Erythroblast (primary cell): ENCODE data around the gene AGPAT4.

Experiments
- DNase-seq, 2 experiments: peaks; one replicate each; lab custom pipeline; 2025; lab: John Stamatoyannopoulos, UW
- GATA1 ChIP-seq: IDR thresholded peaks from 2 replicates; pipeline ENCODE4 v1.6.1; 2011; ENCODE audit warnings: low read depth, mild to moderate bottlenecking, control low read depth, low read length, moderate library complexity
- POLR2A ChIP-seq: IDR thresholded peaks from 2 replicates; pipeline ENCODE4 v1.6.1; 2011; ENCODE audit warnings: mild to moderate bottlenecking, low read length

Gene AGPAT4

DNA sequence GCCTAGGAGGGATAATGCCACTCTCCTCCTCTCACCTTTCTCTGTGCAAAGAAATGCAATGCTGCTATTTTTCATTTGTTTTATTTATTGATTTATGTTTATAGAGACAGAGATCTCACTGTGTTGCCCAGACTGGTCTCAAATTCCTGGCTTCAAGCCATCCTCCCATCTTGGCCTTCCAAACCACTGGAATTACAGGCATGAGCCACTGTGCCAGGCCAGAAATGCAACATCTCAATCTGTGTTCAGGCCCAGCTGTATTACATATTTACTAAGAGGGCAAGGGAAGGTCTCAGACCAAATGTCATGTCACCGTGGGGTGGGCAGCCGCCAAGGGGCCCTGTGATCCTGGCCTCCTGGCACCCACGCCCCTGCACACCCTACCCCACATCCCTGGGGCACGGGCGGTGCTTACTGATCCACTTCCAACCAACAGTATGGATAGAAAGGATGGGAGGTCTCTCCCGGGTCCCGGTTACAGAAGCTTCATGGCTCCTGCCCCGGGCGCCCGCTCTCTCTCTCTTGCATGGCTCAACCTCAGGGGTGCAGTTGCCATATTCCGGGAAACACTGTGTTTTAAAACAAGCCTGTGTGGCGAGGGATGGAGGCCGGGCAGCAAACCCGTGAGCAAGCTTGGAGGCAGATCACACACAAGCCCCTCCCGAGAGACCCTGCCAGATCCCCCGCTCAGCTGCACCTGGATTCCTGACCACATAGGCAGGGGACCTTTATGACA is 111.8 kb downstream of the AGPAT4 start:
- no peak for DNase-seq
- TF ChIP-seq GATA1, result no peak
- TF ChIP-seq POLR2A, result no peak

- DNase-seq, result no peak
- TF ChIP-seq GATA1, result no peak
- TF ChIP-seq POLR2A, result no peak
Measured at GRCh38 chr6:161161121-161161520, 112.7 kb downstream of the AGPAT4 start.

DNA sequence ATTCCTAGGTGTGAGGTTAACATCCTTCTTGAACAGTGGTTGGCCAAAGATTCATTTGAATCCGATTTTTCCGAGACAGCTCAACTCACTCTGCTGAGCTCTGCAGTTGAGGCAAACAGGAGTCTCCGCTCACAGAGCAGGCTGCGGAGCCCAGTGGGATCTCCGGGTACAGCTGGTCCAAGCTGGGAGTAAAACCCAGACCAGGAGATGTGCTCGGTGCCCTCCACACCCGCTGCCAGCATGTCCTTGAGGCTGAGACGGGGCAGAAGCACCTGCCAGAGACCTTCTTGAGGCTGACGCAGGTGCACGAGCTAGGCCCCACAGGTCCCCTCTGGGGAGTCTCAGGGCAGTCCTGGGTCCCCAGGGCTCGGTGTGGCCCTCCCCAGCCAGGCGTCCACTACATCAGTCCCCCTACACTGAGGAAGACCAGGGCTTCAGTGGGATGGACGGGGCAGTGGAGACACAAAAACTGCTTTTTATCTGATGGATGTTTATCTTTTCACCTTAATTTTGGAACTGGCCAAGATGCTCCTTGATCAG is 119.0 kb downstream of the AGPAT4 start:
- TF ChIP-seq POLR2A (no peak), GATA1 (no peak)
- no peak for DNase-seq

GRCh38 chr6:161153725-161154124 is 120.1 kb downstream of the AGPAT4 start:
- TF ChIP-seq GATA1 (no peak), POLR2A (no peak)
- DNase-seq, result no peak

DNA sequence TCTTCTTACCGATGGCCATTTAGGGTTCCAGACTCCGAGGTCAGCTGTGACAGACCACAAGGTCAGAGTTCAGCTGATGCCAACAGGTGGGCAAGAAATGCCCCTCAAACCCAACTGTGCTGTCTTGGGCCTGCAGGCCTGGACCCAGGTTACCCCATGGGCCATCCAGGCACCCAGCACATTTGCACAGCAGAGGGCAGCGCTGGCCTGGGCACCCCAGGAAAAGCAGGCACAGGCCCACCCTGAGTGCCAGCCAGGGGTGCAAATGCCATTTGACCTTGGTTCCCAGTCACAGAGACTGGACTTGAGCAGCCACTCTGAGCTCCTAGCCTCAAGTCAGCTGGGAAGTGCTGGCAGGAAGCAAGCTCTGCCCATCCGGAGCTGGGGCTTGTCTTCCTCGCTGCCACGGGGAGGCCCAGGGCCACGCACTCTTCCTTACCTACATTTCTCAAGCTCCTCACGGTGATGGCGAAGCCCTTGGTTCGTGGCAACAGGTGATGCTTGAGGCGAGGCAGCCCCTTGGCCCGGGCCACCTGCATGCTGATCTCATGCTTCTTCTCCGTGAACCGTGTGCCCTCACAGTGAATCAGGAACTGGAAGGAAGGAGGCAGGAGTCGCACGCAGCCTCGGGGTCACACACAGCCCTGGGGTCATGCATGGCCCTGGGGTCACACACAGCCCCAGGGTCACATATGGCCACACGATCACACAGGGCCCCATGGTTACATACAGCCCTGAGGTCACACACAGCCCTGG is 120.8 kb downstream of the AGPAT4 start:
- TF ChIP-seq POLR2A (no peak), GATA1 (no peak)
- DNase-seq, result peak; percentile 9 to 29

GRCh38 chr6:161152527-161152862 is 121.4 kb downstream of the AGPAT4 start:
- no peak for DNase-seq
- TF ChIP-seq GATA1, result no peak
- no peak for TF ChIP-seq POLR2A

- no peak for DNase-seq
- TF ChIP-seq POLR2A (no peak), GATA1 (no peak)
Measured at GRCh38 chr6:161151660-161152526, 122.0 kb downstream of the AGPAT4 start.

DNA sequence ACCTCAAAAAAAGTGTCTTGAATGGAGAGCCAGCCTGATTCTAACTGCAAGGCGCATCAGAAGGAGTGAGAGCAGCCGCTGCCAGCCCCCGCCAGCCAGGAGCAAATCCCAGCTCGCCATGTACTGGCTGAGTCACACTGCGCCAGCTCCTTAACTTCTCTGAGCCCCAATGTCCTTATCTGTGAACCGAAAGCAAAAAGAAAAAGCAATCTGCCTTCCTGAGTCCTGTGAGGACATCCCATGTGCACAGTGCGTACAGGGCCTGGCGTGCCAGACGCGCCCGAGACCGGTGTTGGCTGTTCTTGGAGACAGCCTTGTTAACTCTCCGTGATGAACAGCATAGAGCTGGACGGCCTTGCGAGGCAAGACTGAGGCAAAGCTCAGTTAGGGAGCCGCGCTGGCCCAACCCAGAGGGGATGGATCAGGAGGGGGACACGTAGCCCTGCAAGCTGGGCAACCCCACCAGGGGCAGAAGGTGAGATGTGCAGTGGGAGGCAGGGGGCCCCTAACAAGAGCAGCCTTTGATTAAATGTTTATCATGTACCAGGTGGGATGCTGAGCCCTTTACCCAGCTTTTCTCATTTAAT is 122.7 kb downstream of the AGPAT4 start:
- DNase-seq, result no peak
- TF ChIP-seq GATA1, result no peak

DNA sequence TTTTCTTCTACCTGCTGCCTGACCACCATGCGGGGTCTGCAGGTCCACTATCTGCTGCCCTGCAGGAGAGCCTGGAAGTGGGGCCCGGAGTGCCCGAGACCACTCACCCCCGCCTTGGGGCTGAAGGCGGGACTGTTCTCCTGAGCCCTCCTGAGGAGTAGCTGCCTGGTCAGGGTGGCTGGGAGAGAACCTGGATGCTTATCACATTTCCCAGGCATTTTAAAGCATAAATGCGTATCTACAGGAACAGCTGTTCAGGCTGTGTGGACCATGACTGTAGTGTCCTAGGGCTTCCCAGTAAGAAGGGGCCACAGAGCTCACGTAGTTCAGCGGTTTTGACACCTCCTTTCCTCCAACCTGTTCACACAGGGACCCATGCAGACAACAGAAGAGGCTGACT is 123.3 kb downstream of the AGPAT4 start:
- no peak for DNase-seq
- TF ChIP-seq GATA1 (no peak), POLR2A (no peak)

DNA sequence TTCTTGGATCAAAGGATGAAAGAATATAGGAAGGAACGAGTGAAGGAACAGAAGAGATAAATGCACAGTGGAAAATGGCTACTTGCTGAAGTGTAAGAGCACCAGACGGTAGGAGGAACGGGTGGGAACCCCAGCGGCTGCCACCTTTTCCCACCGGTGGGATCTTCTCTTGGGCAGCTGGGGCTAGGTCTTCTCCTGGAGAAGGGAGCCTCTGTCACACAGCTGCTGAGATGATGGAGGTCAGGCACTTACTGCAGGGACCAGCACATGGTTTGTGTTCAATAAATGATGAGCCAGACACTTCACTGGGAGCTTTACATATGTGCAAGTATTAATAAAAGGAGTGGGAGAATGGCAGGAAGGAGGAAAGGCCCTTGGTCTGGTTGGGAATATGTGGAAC is 123.7 kb downstream of the AGPAT4 start:
- TF ChIP-seq GATA1, result no peak
- no peak for TF ChIP-seq POLR2A
- no peak for DNase-seq

GRCh38 chr6:161143663-161144430 is 130.0 kb downstream of the AGPAT4 start:
- DNase-seq, result no peak
- no peak for TF ChIP-seq POLR2A
- TF ChIP-seq GATA1, result no peak

DNA sequence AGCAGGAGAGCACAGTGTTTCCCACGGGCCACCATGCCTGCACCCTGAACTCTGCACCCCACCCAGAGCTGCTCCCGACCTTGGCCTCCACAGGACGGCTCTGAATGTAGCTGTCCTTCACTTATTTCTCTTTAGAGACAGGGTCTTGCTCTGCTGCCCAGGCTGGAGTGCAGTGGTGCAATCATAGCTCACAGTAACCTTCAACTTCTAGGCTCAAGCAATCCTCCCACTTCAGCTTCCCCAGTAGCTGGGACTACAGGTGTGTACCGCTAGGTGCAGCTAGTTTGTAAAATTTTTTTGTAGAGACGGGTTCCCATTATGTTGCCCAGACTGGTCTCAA is 130.9 kb downstream of the AGPAT4 start:
- DNase-seq, result no peak
- TF ChIP-seq POLR2A (no peak), GATA1 (no peak)

GRCh38 chr6:161141173-161141572 is 132.7 kb downstream of the AGPAT4 start:
- DNase-seq, result no peak
- TF ChIP-seq POLR2A (no peak), GATA1 (no peak)
